GM13977 (cell line): ENCODE measurements around the gene SLC8A1.

Experiments used
- DNase-seq: peaks from one replicate; pipeline ENCODE4 v3.0.0; 2012; ENCODE audit warnings: low spot score
- CTCF ChIP-seq: IDR thresholded peaks from 2 replicates; pipeline ENCODE4 v1.5.1; 2012; ENCODE audit warnings: mild to moderate bottlenecking, control low read depth; ENCODE audit not compliant: insufficient read depth; ENCODE audit errors: extremely low read depth, missing control alignments
- in situ Hi-C: fragments of 300-500 bp; cut with MboI; formaldehyde crosslinking; loops from one replicate; pipeline ENCODE4 v1.12.0; 2022; ENCODE audit warnings: low sequenced_read_pairs, low pct_unique_long_range_greater_than_20kb, mixed read lengths, inconsistent platforms; ENCODE audit not compliant: unreplicated experiment

SLC8A1 gene

DNA sequence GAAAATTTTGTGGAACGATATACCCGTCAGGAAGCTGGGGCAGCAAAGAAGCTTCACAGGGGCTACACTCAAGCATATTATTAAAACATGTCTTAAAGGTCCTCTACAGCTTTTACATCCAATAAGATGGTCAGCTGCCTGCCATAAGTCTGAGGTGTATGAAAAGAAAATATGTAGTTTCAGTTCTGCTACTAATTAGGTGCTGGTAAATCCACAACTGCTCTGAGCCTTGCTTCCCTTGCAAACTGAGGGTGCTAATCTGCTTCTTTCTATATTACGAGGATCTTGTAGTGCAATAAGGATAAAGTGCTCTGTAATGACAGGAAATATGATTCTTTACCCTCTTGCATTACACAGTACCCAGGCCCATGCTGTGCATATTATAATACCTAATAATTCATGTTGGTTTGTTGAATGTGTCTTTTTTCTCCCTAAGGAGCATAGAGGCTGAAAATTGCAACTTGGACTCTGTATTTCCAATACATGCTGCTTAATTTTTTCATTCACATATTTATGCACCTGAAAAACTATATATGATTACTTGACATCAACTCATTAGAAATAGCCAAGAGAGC is 14.5 kb upstream of the SLC8A1 start:
- no peak for DNase-seq
- TF ChIP-seq CTCF: no peak
- in situ Hi-C loops: no loop called here

DNA sequence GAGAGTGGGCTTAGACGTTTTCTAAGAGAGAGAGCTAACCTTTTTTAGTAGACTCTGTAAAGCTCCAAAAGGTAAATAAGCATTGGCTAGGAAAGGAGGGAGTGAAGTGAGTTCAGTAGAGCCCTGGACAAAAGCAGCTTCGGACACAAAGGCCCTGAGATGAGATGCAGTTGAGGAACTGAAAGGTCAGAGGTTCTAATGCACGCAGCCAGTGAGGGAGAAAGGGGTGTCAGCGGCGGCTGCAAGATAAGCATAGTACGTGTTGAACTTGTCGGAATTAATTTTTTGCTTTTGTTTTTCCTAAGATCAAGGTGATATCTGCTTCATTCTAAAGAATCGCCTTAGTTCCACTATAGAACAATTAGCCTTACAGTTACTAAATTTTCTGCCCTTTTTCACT is 11.2 kb upstream of the SLC8A1 start:
- in situ Hi-C loops: no loop called here
- DNase-seq: no peak
- no peak for TF ChIP-seq CTCF

DNA sequence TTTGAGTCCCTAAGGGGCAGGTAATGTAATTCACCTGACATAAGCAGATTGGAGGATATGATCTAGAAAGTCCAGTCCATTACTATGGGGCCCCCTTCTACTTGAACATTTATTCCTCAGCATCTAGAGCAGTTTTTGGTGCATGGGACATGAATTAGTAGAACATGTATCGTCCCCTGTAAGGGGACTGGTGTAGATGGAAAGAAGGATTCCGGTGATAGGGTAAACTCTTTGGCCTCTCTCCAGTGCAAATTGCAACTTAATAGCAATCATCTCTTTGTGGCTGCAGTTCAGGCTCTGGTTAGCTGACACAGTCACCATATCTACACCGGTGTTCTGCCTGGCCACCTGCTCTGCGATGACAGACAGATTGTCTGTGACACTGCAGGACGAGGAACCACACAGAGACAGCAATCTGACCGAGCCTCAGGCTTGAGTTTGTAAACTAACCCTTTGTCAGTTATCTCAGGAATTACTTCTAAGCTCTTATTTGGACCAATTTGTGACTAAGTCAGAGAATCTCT is 6.4 kb upstream of the SLC8A1 start:
- in situ Hi-C loops: no loop called here
- TF ChIP-seq CTCF: no peak
- no peak for DNase-seq

GRCh38 chr2:40457837-40458236 is 5.9 kb upstream of the SLC8A1 start:
- in situ Hi-C loops: no loop called here
- no peak for DNase-seq
- no peak for TF ChIP-seq CTCF

DNA sequence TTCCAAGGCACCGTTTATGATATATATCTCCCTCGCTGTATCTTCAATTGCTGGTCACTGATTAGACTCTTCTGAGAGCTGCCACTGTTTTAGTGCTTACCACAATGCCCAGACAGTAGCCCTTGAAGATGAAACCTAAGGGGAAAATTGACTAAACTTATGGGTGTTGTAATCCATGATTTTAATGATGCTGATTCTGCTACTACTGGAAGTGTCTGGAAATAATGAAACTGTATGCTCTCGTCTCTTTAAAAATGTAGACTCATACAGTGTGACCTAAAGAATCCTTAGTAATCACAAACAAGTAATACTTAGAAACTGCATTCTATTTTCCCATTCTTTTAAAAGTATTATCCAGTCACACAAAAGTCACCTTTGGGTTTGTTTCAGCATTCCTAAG is 5.5 kb upstream of the SLC8A1 start:
- in situ Hi-C loops: no loop called here
- DNase-seq: no peak
- TF ChIP-seq CTCF: no peak

- no peak for DNase-seq
- no peak for TF ChIP-seq CTCF
- in situ Hi-C loops: no loop called here
These were observed 5.0 kb upstream of the SLC8A1 start for GRCh38 chr2:40456926-40457325.
